Pons (tissue), 1 donor: ENCODE results near the gene LDLRAD4.

ENCODE experiments used
- DNase-seq: peaks from one replicate; pipeline ENCODE4 v3.0.0-alpha.2; 2016; ENCODE audit warnings: low spot score

Gene LDLRAD4

GRCh38 chr18:13633700-13634099 lies 415.1 kb downstream of the LDLRAD4 start:
- no peak for DNase-seq

GRCh38 chr18:13635046-13635445 lies 416.5 kb downstream of the LDLRAD4 start:
- DNase-seq = peak; percentile 88

GRCh38 chr18:13638719-13639595 lies 420.4 kb downstream of the LDLRAD4 start:
- peak; percentile 82 for DNase-seq

- DNase-seq = no peak
Measured at GRCh38 chr18:13640266-13640860, 421.8 kb downstream of the LDLRAD4 start.

- DNase-seq = no peak
Measured at GRCh38 chr18:13641551-13642439, 423.2 kb downstream of the LDLRAD4 start.

GRCh38 chr18:13642440-13642827 lies 423.9 kb downstream of the LDLRAD4 start:
- no peak for DNase-seq

- no peak for DNase-seq
Measured at GRCh38 chr18:13643261-13643751, 424.7 kb downstream of the LDLRAD4 start.

GRCh38 chr18:13645093-13645492 lies 426.5 kb downstream of the LDLRAD4 start:
- no peak for DNase-seq

GRCh38 chr18:13646633-13647032 lies 428.1 kb downstream of the LDLRAD4 start:
- no peak for DNase-seq

GRCh38 chr18:13647761-13648160 lies 429.2 kb downstream of the LDLRAD4 start:
- DNase-seq = no peak

GRCh38 chr18:13649397-13650390 lies 431.1 kb downstream of the LDLRAD4 start:
- DNase-seq = no peak

GRCh38 chr18:13653746-13654433 lies 435.3 kb downstream of the LDLRAD4 start:
- DNase-seq = peak; percentile 59

- DNase-seq = no peak
Measured at GRCh38 chr18:13657974-13658373, 439.4 kb downstream of the LDLRAD4 start.

GRCh38 chr18:13658436-13659204 lies 440.1 kb downstream of the LDLRAD4 start:
- DNase-seq = no peak

GRCh38 chr18:13660510-13660909 lies 441.9 kb downstream of the LDLRAD4 start:
- DNase-seq = no peak

- no peak for DNase-seq
Measured at GRCh38 chr18:13661051-13661778, 442.7 kb downstream of the LDLRAD4 start.

GRCh38 chr18:13661779-13662256 lies 443.3 kb downstream of the LDLRAD4 start:
- DNase-seq = no peak

GRCh38 chr18:13672657-13673056 lies 454.1 kb downstream of the LDLRAD4 start:
- no peak for DNase-seq

GRCh38 chr18:13676471-13676870 lies 457.9 kb downstream of the LDLRAD4 start:
- DNase-seq = no peak
